Endothelial cell of umbilical vein (primary cell): ENCODE results near the gene CHMP1A. TPM values are rescaled to one million over a fixed set of nuclear protein-coding genes. Genes with fewer than 3 reads are reported as not detected.

Source experiments
- BruUV-seq: library from RNA; stranded (reverse); fragments of 400-500 nt; replicated peaks from 2 replicates; lab custom pipeline; 2021; lab: Mats Ljungman, UMichigan
- CTCF ChIA-PET: fragments of 300-600, 350-600 bp; sonication (Branson Sonifier 250); formaldehyde crosslinking; loops from one replicate; lab custom pipeline; 2021; ENCODE audit warnings: antibody characterized with exemption, inconsistent platforms; lab: Charles Lee
- POLR2A ChIA-PET: fragments of 300-600, 350-600 bp; sonication (Branson Sonifier 250); formaldehyde crosslinking; loops from one replicate; lab custom pipeline; 2021; ENCODE audit warnings: antibody characterized with exemption, inconsistent platforms; lab: Charles Lee
- DNase-seq: peaks from one replicate; pipeline ENCODE4 v3.0.0-alpha.2; 2011; ENCODE audit warnings: low read depth, low spot score
- FAIRE-seq: peaks from 2 replicates; lab custom pipeline; 2011; peaks lifted over from hg19 to GRCh38; lab: Jason Lieb, UNC
- H2AFZ ChIP-seq: 2 replicates; pipeline ENCODE4 v1.6.0; 2012; ENCODE audit warnings: low read depth, low read length, control low read depth, inconsistent platforms
- H3K27ac ChIP-seq: 2 replicates; pipeline ENCODE4 v1.5.1; 2011; ENCODE audit warnings: low read depth, mild to moderate bottlenecking, control low read depth, low read length, moderate library complexity; ENCODE audit not compliant: insufficient read depth
- H3K27me3 ChIP-seq, 2 experiments: 2 replicates each; pipeline versions ENCODE4 v1.6.0 to v1.6.1; 2011; ENCODE audit warnings: low read length in 2 of 2, mixed read lengths in 1 of 2; ENCODE audit not compliant: control insufficient read depth in 2 of 2, insufficient read depth in 2 of 2
- H3K36me3 ChIP-seq, 2 experiments: 2 replicates in 1 of 2; 3 replicates in 1 of 2; pipeline ENCODE4 v1.5.1; 2011; ENCODE audit warnings: low read length in 2 of 2, mild to moderate bottlenecking in 1 of 2, moderate library complexity in 1 of 2; ENCODE audit not compliant: control insufficient read depth in 2 of 2, insufficient read depth in 2 of 2; ENCODE audit errors: extremely low read depth in 1 of 2
- H3K4me1 ChIP-seq: 3 replicates; pipeline ENCODE4 v1.5.1; 2011; ENCODE audit warnings: mild to moderate bottlenecking, low read length; ENCODE audit not compliant: control insufficient read depth, insufficient read depth; ENCODE audit errors: extremely low read depth
- H3K4me2 ChIP-seq: 2 replicates; pipeline ENCODE4 v1.6.1; 2011; ENCODE audit warnings: low read length, control low read depth, mixed read lengths; ENCODE audit not compliant: insufficient read depth
- H3K4me3 ChIP-seq, 3 experiments: fragments of 200-600 bp in 1 of 3; sonication (generic), shearing (Covaris generic) in 1 of 3; replicated peaks in 1 of 3; 2 replicates each; pipeline ENCODE4 v1.5.1; 2011 to 2016; ENCODE audit warnings: control low read depth in 3 of 3, low read length in 3 of 3, mild to moderate bottlenecking in 2 of 3, inconsistent platforms in 1 of 3, low read depth in 1 of 3, moderate library complexity in 1 of 3; ENCODE audit not compliant: insufficient read depth in 1 of 3
- H3K79me2 ChIP-seq: 2 replicates; pipeline ENCODE4 v1.6.0; 2012; ENCODE audit warnings: low read length, inconsistent platforms; ENCODE audit not compliant: control insufficient read depth, insufficient read depth
- H3K9ac ChIP-seq: replicated peaks from 2 replicates; pipeline ENCODE3; 2011; ENCODE audit warnings: low read length, control low read depth; ENCODE audit not compliant: insufficient read depth; ENCODE audit errors: extremely low read depth
- H3K9me1 ChIP-seq: replicated peaks from 3 replicates; pipeline ENCODE4 v1.6.0; 2011; ENCODE audit warnings: mild to moderate bottlenecking, low read length; ENCODE audit not compliant: control insufficient read depth, insufficient read depth; ENCODE audit errors: extremely low read depth
- H3K9me3 ChIP-seq: replicated peaks from 2 replicates; pipeline ENCODE4 v1.5.1; 2012; ENCODE audit warnings: low read length, inconsistent platforms; ENCODE audit not compliant: control insufficient read depth, insufficient read depth
- H4K20me1 ChIP-seq: replicated peaks from 2 replicates; pipeline ENCODE3; 2011; ENCODE audit warnings: mild to moderate bottlenecking, low read length; ENCODE audit not compliant: control insufficient read depth, insufficient read depth; ENCODE audit errors: extremely low read depth
- CTCF ChIP-seq, 2 donors: IDR thresholded peaks; 1 replicate in 1 of 2; 2 replicates in 1 of 2; pipeline ENCODE4 v1.5.1; 2011; ENCODE audit warnings: low read length in 2 of 2, mild to moderate bottlenecking in 2 of 2, moderate library complexity in 2 of 2, control low read depth in 1 of 2, inconsistent platforms in 1 of 2, low read depth in 1 of 2; ENCODE audit not compliant: insufficient read depth in 1 of 2; ENCODE audit errors: extremely low read depth in 1 of 2
- EZH2 ChIP-seq: IDR thresholded peaks from 2 replicates; pipeline ENCODE4 v1.6.1; 2012; ENCODE audit warnings: borderline replicate concordance, low read depth, mild to moderate bottlenecking, moderate library complexity, low read length, inconsistent platforms; ENCODE audit not compliant: severe bottlenecking
- FOS ChIP-seq: IDR thresholded peaks from 2 replicates; pipeline ENCODE4 v1.6.1; 2011; ENCODE audit warnings: mild to moderate bottlenecking, low read length, moderate library complexity, borderline replicate concordance; ENCODE audit not compliant: insufficient read depth
- GATA2 ChIP-seq: IDR thresholded peaks from 2 replicates; pipeline ENCODE4 v1.7.0; 2011; ENCODE audit warnings: low read depth, mild to moderate bottlenecking, moderate library complexity, mixed read lengths, low read length; ENCODE audit not compliant: insufficient read length, insufficient read depth
- JUN ChIP-seq: IDR thresholded peaks from 2 replicates; pipeline ENCODE4 v1.6.1; 2011; ENCODE audit warnings: borderline replicate concordance, low read depth; ENCODE audit not compliant: insufficient read length, insufficient read depth
- MYC ChIP-seq: IDR thresholded peaks from one replicate; pipeline ENCODE4 v1.6.1; 2011; ENCODE audit warnings: mild to moderate bottlenecking, low read depth, low read length
- POLR2A ChIP-seq: IDR thresholded peaks from 2 replicates; pipeline ENCODE4 v1.6.1; 2012; ENCODE audit warnings: low read depth, mild to moderate bottlenecking, control low read depth, low read length
- POLR2AphosphoS5 ChIP-seq: IDR thresholded peaks from 2 replicates; pipeline ENCODE4 v1.6.1; 2012; ENCODE audit warnings: low read depth, mild to moderate bottlenecking, control low read depth, low read length, moderate library complexity; ENCODE audit not compliant: insufficient read depth
- dilution Hi-C: fragments of 300-500 bp; cut with MboI; formaldehyde crosslinking; loops from one replicate; pipeline ENCODE4 v1.15.0; 2019; ENCODE audit warnings: low sequenced_read_pairs; ENCODE audit not compliant: extremely low pct_ligation_motif_present
- intact Hi-C: fragments of 100-400 bp; cut with micrococcal nuclease; formaldehyde crosslinking; loops from one replicate; pipeline ENCODE4 v1.10.0; 2022
- polyA plus RNA-seq, 4 experiments: library from polyadenylated mRNA; depleted of rRNA in 3 of 4; stranded (reverse) in 3 of 4; unstranded in 1 of 4; fragments of >200 nt; gene quantifications; 2 replicates each; pipeline versions ENCODE4 v1.2.1 to v1.2.3, GENCODE V29; 2011 to 2012; ENCODE audit warnings: missing spikeins in 1 of 4
- total RNA-seq: library from RNA; stranded (reverse); gene quantifications from 2 replicates; pipeline ENCODE4 v1.2.3, GENCODE V29; 2021
- TF ChIP-seq, protein P1 (sequence below): IDR thresholded peaks from 2 replicates; pipeline ENCODE4 v1.6.1; 2011; ENCODE audit not compliant: insufficient read depth, insufficient read length

Gene CHMP1A
- total and polyA plus RNA-seq, 2 donors (not counting 3 experiments of a cell fraction or from before 2014, with no cell fraction given) = 83.9 to 101 TPM

DNA sequence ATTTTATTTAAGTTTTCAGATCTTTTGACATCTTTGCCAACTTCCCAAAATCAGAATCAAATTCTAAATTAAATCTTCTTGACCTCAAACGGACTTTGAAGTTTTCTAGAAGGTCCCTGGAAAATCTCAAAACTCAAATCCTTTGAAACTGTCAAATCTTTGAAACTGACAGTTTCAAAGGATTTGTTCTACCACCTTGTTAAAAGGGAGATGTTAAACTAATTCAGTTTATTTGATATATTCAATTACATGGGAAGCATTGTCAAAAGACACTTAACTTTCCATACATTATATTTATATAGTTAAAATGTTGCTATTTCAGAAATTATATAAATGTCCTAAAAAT is 47.4 kb downstream of the CHMP1A start:
- Histone ChIP-seq H3K27me3 (no peaks in the 10 kb centered on the region), H3K9ac (no peak overlapping the region), H3K36me3 (no peaks in the 10 kb centered on the region), H3K9me3 (no peaks in the 10 kb centered on the region), H3K9me1 (no peaks in the 10 kb centered on the region), H3K79me2 (no peaks in the 10 kb centered on the region), H3K4me1 (no peaks in the 10 kb centered on the region), H2AFZ (no peak overlapping the region), H3K27ac (no peak overlapping the region), H3K4me2 (no peak overlapping the region), H3K4me3 (no peak overlapping the region), H4K20me1 (no peaks in the 10 kb centered on the region)
- FAIRE-seq (no peak), DNase-seq (no peak)
- no TSS peak for BruUV-seq
- ChIA-PET CTCF (no interaction called here), POLR2A (no interaction called here)
- dilution Hi-C loops (no loop called here), intact Hi-C loops (no loop called here)
- TF ChIP-seq POLR2A (no peak), MYC (no peak), FOS (no peak), JUN (no peak), CTCF (IDR thresholded peaks at IDR 0.05; ENCODE audit: extremely low read depth in 1 of 2, insufficient read depth in 1 of 2, low read depth in 1 of 2, low read length in 2 of 2) (no peak), EZH2 (no peak), GATA2 (no peak), POLR2AphosphoS5 (no peak)
- TF ChIP-seq, protein P1, sequence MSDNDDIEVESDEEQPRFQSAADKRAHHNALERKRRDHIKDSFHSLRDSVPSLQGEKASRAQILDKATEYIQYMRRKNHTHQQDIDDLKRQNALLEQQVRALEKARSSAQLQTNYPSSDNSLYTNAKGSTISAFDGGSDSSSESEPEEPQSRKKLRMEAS = no peak
